Gastroesophageal sphincter (tissue), 4 donors: ENCODE measurements around the gene BCR. TPM values are rescaled to one million over a fixed set of nuclear protein-coding genes. Genes with fewer than 3 reads are reported as not detected.

Experiments
- ATAC-seq: fragments of 150-250 bp; one replicate; pipeline ENCODE4 v1.9.1; 2016; ENCODE audit warnings: mild to moderate bottlenecking, moderate library complexity
- H3K27ac ChIP-seq, 4 donors: fragments of 200-600 bp; sonication (generic) in 3 of 4; 1 replicate in 3 of 4; 2 replicates in 1 of 4; pipeline ENCODE4 v1.5.1; 2016 to 2019
- H3K27me3 ChIP-seq: fragments of 200-600 bp; sonication (generic); one replicate; pipeline ENCODE4 v1.5.1; 2019
- H3K36me3 ChIP-seq, 2 donors: fragments of 200-600 bp; sonication (generic); one replicate each; pipeline ENCODE4 v1.5.1; 2019; ENCODE audit warnings: control low read depth in 1 of 2
- H3K4me1 ChIP-seq, 3 donors: fragments of 200-600 bp; sonication (generic); 1 replicate in 2 of 3; 2 replicates in 1 of 3; pipeline ENCODE4 v1.5.1; 2016 to 2019; ENCODE audit warnings: control low read depth in 2 of 3
- H3K4me3 ChIP-seq, 2 donors: fragments of 200-600 bp; sonication (generic); one replicate each; pipeline ENCODE4 v1.5.1; 2019; ENCODE audit warnings: mild to moderate bottlenecking in 1 of 2, moderate library complexity in 1 of 2
- H3K9me3 ChIP-seq, 3 donors: fragments of 200-600 bp; sonication (generic); one replicate each; pipeline ENCODE4 v1.5.1; 2017 to 2019; ENCODE audit warnings: control low read depth in 2 of 3
- CTCF ChIP-seq, 4 experiments: fragments of 200-600 bp in 2 of 4; fragments of 450-650 bp in 2 of 4; sonication (generic) in 1 of 4; IDR thresholded peaks; one replicate each; pipeline ENCODE4 v1.5.1; 2017 to 2019; ENCODE audit warnings: antibody characterized with exemption in 4 of 4, mild to moderate bottlenecking in 2 of 4, moderate library complexity in 2 of 4
- EP300 ChIP-seq: sonication (generic); formaldehyde crosslinking; IDR thresholded peaks from one replicate; pipeline ENCODE4 v1.6.1; 2017; ENCODE audit warnings: antibody characterized with exemption, mild to moderate bottlenecking
- POLR2A ChIP-seq, 2 donors: fragments of 450-650 bp; IDR thresholded peaks; one replicate each; pipeline ENCODE4 v1.6.1; 2017; ENCODE audit warnings: antibody characterized with exemption in 2 of 2, mild to moderate bottlenecking in 2 of 2, moderate library complexity in 1 of 2
- POLR2AphosphoS5 ChIP-seq: sonication (generic); formaldehyde crosslinking; IDR thresholded peaks from one replicate; pipeline ENCODE4 v1.6.1; 2017; ENCODE audit warnings: antibody characterized with exemption
- WGBS, 2 donors: methylation state at CpG; one replicate each; pipeline ENCODE4 v1.1.5; 2018; ENCODE audit warnings: low coverage in 1 of 2; 5-methylcytosine and 5-hydroxymethylcytosine counted together
- total RNA-seq, 4 donors: library from RNA; depleted of rRNA; stranded (reverse); fragments of >200 nt; gene quantifications; one replicate each; pipeline ENCODE4 v1.1.0, GENCODE V29; 2016

BCR gene
- total RNA-seq, 4 donors from 2014 or later, result 39.2 to 81.1 (median 46.2) TPM

GRCh38 chr22:23155143-23155542, 25.2 kb upstream of the BCR start:
- Histone ChIP-seq H3K36me3 (peaks cover 0 to 85% of the 10 kb centered on the region in 2 donors), H3K27ac (no peak overlapping the region), H3K27me3 (no peaks in the 10 kb centered on the region), H3K4me3 (no peak overlapping the region), H3K9me3 (no peaks in the 10 kb centered on the region), H3K4me1 (no peaks in the 10 kb centered on the region)
- 93 to 94% methylated on average over 2 of the region's 3 CpGs for whole genome bisulfite sequencing, 2 donors
- no peak for TF ChIP-seq POLR2AphosphoS5
- no peak for TF ChIP-seq CTCF (IDR thresholded peaks at IDR 0.05)
- no peak for TF ChIP-seq EP300
- no peak for TF ChIP-seq POLR2A (IDR thresholded peaks at IDR 0.05)
- no peak for ATAC-seq

- no peak for TF ChIP-seq EP300
- no peak for TF ChIP-seq CTCF (IDR thresholded peaks at IDR 0.05)
- TF ChIP-seq POLR2A (IDR thresholded peaks at IDR 0.05), result no peak
- TF ChIP-seq POLR2AphosphoS5, result no peak
- no peak for ATAC-seq
- Histone ChIP-seq H3K9me3 (no peaks in the 10 kb centered on the region), H3K27ac (no peak overlapping the region), H3K27me3 (no peaks in the 10 kb centered on the region), H3K4me3 (no peak overlapping the region), H3K36me3 (peaks cover 0 to 84% of the 10 kb centered on the region in 2 donors), H3K4me1 (no peaks in the 10 kb centered on the region)
- 93 to 100% methylated on average over 3 of the region's 9 CpGs for WGBS, 2 donors
These were observed 24.5 kb upstream of the BCR start for GRCh38 chr22:23155831-23156230.

GRCh38 chr22:23156286-23156685, 24.0 kb upstream of the BCR start:
- Histone ChIP-seq H3K9me3 (no peaks in the 10 kb centered on the region), H3K27ac (no peak overlapping the region), H3K4me1 (no peaks in the 10 kb centered on the region), H3K36me3 (peaks cover 0 to 84% of the 10 kb centered on the region in 2 donors), H3K4me3 (no peak overlapping the region), H3K27me3 (no peaks in the 10 kb centered on the region)
- no peak for ATAC-seq
- WGBS, 2 donors, result 65% methylated on average over 4 of the region's 8 CpGs; no CpG with 5 or more reads in 1 of the 2 donors
- TF ChIP-seq CTCF (IDR thresholded peaks at IDR 0.05), result no peak
- TF ChIP-seq EP300, result no peak
- no peak for TF ChIP-seq POLR2AphosphoS5
- no peak for TF ChIP-seq POLR2A (IDR thresholded peaks at IDR 0.05)

- no peaks in the 10 kb centered on the region for H3K4me1 ChIP-seq
- H3K9me3 ChIP-seq, result no peaks in the 10 kb centered on the region
- no peak overlapping the region for H3K4me3 ChIP-seq
- no peaks in the 10 kb centered on the region for H3K27me3 ChIP-seq
- ATAC-seq, result no peak
- no peak overlapping the region for H3K27ac ChIP-seq
- 80 to 94% methylated on average over 1 to 6 of the region's 22 CpGs for WGBS, 2 donors
- H3K36me3 ChIP-seq, result peaks cover 0 to 80% of the 10 kb centered on the region in 2 donors
- no peak for TF ChIP-seq POLR2AphosphoS5
- TF ChIP-seq CTCF (IDR thresholded peaks at IDR 0.05), result no peak
- TF ChIP-seq EP300, result no peak
- TF ChIP-seq POLR2A (IDR thresholded peaks at IDR 0.05), result no peak
These were observed 22.5 kb upstream of the BCR start for GRCh38 chr22:23157560-23158515.
